Activated CD8-positive, alpha-beta memory T cell treated with anti-CD3 and anti-CD28 coated beads for 4 hours (primary cell): Measurements from ENCODE around the gene GLI3.

Experiments used
- DNase-seq, 2 donors: peaks; one replicate each; pipeline ENCODE4 v3.0.0-alpha.2; 2020; ENCODE audit warnings: low read depth in 2 of 2

GLI3 gene

DNA sequence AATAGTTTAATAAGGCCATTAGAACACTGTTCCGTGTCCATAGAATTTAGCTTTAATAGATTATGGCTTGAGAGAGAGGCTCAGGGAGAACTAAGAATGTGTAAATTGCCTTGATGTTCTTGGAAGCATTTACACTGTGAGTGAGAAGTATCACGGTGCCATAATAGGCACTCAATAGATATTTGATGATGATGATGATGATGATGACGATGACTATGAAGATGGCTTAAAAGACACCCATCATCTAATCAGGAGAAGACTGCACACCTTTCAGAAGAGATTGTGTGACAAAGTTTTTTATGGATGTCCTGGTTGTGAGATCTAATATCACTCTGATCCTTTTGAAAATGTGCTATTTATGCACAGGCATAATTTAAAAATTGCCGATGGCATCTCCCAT, 264.2 kb downstream of the GLI3 start:
- DNase-seq, result no peak

DNA sequence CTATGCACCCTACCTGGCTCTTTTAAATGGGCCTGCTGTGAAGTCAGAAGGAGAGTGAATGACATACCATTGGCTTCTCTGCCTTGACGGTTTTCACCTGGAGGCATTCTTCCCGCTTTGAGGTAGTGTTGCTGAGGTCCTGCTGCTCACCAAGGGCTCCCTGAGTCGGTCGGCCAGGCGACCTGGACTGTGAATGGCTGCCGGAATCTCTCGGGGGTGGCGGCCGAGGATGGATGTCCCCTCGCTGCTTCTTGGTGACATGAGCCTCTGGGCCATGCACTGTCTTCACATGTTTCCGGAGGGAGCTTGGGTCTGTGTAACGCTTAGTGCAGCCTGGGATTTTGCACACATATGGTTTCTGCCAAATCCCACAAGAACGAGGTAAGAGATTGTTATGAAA, 264.7 kb downstream of the GLI3 start:
- no peak for DNase-seq

DNA sequence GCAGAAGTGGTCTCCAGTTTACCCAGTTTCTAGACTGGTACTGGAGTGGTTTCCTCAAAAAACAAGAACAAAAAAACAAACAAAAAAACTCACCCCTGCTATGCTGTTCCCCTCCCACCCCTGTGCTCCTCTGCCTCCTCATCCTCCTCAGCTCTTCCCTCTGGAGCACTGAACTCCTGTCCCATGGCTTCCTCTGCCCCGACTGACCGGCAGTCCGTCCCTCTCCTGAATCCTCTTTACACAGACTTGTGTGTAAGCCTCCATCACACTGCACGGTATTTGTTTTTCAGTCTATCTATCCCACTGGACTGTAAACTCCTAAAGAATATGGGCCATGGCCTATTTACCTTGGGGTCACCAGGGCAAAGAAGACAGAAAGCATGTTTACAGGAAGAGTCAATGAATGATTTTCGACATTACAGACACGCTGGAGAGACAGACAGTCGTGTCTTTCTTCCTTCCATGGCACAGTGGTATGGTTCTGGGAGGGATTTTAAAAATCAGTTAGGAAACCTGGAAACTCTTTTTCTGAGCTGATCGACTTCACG, 265.3 kb downstream of the GLI3 start:
- no peak for DNase-seq

DNA sequence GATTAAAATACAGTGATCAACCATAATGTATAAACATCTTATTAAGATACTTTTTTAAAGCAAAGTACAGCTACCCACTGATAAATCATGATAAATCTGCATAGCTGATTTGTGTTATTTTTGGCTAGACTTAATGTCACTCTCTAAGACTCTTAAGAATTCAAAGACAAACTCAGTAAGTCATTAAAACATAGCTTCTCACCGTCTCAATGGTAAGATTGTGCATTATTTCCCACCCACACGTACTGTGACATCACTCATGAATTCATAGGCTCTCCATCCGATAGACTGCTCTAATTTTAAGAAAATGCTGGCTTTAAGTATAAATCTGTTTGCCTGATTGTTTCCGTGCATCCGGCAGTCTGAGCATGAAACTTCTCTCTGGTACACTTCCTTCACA, 266.1 kb downstream of the GLI3 start:
- no peak for DNase-seq

DNA sequence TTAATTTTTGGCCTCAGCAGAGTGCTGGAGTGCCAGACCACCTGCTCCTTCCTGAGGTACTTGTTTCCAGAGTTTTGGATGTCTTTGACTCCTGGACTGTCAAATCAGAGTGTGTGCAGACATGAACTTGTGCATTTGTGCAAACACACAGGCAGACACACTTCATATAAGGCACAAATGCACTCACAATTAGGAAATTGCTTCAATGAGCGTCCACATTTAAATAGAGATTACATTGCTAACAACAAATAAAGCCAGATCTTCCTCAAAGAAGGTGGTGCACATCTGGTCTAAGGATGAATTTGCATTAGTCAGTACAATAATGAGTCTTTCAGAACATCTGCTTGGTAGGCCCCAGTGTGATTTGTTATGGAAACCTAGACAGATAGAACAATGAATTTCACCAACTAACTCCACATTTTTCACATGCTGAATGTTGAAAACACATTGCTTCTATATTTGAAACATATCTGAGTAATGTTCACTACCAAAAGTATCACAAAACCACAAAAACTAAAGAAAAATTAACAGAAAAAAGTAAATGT, 267.4 kb downstream of the GLI3 start:
- no peak for DNase-seq

DNA sequence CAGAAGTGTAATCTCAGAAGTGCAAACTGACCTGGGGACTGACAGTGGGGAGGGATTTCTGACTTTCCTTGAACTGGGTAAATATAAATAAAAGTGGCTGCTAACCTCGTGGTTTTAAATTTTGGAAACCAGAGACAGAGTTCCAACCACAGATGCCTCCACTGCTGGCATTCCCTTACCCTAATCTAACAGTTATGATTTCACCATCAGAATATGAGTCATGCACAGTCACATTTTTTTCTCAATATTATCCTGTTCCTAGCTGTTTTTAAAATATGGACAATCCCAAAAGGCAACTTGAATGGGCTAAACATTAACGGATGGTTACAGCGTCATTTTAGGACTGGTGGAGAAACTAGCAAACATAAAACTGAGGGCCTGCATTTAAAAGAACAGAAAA, 269.9 kb downstream of the GLI3 start:
- DNase-seq, result no peak

DNA sequence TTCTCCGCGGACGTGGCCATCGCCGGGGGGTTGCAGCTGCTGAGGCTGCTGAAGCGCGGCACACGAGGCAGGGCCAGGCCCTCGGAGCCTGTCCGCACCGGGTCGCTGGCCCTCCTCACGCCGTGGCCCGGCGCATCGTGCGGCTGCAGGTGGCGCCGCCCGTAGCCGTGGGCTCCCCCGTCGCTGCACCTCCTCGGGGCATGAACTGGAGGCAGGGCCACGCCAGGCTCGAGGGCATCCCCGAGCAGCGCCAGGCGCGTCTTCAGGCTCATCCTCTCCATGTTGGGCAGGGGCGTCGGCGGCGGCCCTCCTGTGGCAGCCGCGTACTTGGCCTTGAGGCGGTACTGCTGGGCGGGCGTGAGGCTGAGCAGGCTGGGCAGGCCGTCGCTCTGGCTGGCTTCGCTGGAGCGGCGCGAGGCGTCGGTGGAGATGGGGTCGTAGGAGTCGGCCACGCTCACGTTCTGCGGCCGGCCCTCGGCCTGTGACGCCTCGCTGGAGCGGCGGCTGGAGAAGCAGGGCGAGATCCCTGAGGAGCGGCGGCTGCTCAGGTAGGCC, 271.0 kb downstream of the GLI3 start:
- no peak for DNase-seq

DNA sequence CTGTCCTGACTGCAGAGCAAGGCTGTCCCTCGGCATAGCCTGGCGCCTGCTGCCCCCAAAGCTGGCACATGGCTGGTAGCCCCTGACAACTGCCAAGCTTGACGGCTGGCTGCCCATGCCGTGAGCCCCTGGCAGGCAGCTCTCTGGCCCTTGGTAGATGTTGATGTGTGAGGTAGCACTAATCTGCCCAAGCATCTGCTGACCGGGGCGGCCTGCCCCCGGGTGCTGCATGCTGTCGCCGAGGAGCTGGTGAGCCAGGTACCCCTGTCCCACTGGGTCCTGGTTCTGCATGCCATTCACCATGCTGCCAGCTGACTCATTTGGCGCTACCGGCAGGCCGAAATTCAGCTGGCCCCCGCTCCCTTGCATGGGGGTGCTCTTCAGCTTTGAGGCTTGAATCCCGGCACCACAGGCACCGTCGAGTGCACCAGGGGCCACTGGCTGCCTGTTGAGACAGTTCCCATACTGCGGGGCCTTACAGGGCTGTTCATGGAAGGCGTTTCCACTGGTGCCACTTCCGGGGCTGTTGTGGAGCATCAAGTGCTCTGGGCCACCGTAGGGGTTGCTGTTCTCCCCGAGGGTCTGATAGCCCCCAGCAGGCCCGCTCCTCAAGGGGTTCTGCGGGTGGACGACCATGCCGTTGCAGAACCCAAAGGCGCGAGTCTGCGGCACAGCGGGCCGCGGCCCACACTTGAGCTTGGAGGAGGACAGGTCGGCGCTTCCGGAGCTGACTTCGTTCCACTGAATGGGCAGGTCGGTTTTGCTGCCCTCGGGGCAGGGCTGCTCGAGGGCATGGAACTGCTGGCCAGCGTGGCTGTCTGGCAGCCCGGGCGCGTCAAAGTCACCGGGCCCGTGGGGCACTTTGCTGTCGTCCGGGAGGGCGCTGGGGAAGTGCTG, 271.9 kb downstream of the GLI3 start:
- DNase-seq, result no peak

DNA sequence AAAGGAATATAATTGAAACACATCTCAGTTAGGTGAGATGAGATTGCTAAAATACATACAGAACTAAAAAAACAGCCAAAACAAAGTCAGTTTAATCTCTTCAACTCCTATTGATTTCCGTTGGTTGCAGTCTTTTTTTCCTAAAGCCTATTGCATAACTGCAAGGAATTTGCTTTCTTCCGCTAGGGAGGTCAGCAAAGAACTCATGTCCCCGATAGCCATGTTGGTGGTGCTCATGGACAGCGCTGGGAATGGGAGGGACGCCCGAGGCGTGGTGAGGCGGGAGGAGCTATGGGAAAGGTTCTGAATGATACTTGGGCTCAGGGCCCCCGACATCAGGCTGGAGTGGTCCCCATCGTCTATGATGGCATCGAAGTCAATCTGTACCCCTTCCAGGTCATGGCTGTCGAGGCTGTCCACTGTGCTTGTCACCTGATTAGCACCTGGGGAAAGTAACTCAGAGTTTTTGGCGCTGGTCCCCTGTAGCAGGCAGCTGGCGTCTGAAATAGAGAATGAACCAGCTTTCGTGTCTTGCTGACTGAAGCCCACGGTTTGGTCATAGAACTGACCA, 272.7 kb downstream of the GLI3 start:
- DNase-seq, result no peak

DNA sequence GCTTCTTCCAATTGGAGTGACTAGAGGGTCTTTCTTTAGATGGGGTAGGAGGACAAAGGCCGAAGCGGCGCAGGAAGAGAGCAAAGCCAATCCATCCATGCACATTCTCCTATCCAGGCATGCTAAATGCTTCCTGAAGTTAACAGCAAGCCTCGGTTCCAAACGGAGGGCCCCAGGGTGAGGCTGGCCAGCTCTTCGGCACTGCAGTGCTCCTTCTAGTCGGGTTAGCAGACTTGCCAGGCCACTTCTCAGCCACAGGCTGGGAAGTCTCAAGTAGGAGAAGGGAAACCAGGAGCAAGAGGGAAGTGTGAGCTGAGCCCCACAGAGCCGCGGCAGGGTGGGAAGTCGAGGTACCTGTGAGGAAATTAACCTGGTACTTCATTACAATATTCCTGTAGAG, 280.3 kb downstream of the GLI3 start:
- no peak for DNase-seq

DNA sequence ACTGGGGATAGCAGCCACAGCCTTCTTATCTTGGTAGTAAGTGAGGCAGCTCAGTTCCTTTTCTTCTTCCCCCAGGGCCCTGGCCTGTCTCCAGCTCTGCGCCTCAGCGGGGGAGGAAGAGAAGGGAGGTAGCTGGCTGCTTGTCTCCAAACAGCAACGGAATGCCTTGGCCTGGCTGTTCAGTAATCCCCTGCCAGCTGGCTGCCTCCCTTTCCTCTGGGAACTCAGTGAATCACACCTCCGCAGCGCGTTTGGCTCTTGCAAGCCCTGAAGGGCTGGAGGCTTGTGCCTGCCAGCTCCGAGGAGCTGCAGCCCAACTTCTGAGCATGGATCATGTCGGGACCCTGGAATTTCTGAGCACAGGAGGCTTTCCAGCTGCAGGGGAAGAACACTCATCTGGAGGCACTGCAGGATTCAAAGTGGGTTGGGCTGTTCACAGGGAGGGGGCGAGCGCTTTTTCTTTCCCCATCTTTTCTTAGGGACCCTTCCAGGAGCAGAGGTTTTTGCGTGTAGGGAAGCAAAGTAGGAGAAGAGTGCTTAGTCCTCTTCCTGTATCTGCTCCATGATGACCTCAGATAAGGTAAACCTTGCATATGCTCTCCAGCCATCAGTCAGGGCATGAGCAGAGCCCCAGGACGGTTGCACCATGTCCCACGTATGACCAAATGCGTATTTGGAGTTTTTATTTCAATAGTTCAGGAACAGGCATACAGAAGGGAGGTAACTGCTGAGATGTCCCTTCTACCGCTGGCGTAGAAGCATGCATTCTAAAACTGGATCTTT, 280.9 kb downstream of the GLI3 start:
- no peak for DNase-seq

DNA sequence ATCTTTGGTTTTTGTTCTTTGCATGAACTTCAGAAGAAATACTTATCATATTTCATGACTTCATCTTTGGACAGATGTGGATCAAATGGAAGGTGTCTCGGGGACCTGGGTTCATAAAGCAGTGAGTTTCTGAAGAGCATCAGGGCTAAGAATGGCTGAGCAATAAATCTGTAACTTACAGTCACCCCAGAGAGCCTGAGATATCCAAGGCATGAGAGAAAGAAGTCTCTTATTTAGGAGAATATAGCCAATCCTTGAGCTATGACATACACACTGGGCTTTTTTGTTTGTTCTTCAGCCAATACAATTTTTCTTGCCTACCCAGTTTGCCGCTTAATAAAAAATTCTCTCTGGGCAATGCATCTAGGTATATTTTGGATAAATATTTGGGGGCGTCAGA, 281.6 kb downstream of the GLI3 start:
- DNase-seq, result no peak

DNA sequence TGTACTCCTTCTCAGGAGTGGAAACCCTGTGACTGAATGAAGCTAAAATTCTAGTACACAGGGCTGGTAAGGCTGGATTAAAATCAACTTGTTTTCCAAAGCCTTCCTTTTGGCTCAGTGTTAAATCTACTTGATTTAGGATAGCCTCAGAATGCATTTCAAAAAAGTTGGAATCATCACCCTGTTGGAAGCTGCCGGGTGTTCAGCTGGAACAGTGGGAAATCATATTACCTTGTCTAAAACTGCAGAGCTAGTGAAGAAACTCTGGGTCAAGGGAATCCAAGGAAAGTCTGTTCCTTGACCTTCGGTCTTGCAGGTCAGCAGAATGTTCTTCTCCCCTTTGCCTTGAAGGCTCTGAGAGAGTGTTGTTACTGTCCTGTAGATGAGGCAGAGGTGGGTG, 282.0 kb downstream of the GLI3 start:
- DNase-seq, result no peak

DNA sequence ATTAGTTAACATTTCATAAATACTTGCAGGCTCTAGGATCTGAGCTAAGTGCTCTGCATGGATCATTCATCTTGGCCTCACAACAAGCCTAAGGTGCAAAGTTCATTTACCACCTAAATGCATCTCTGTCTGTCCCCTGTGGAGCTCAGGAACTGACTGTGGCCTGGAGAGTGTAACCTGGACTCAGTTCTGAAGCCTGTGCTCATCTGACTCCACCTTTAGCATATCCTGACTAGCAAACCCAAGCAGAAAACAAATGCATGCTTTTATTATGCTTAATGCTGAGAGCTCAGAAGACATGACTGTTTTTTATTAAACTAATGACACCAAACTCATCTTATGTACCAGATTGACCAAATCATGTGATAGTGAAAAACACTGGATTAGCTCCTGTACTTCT, 288.5 kb downstream of the GLI3 start:
- DNase-seq, result no peak

DNA sequence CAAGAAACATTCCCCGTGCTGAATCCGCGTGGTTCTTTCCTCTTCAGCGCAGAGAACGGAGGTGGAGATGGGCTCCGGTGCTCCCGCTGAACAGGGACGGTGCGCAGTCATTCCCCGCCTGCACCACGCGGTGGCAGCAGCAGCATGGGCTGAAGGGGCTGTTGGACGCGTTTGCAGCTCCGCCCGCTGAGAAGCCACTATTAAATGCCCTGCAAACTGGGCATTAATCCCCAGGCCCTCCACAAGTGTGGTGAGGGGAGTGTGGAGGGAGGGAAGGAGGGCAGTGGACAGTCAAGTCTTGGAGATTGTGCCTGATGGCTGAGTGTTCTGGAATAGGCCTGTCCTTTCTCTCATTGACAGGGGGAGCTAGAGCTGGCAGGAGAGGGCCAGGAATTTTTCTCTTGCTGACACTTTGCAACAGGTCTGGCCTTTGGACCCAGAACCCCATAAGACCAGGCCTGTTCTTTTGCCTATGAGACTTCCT, 293.9 kb downstream of the GLI3 start:
- peak; percentile 10 to 40 for DNase-seq

DNA sequence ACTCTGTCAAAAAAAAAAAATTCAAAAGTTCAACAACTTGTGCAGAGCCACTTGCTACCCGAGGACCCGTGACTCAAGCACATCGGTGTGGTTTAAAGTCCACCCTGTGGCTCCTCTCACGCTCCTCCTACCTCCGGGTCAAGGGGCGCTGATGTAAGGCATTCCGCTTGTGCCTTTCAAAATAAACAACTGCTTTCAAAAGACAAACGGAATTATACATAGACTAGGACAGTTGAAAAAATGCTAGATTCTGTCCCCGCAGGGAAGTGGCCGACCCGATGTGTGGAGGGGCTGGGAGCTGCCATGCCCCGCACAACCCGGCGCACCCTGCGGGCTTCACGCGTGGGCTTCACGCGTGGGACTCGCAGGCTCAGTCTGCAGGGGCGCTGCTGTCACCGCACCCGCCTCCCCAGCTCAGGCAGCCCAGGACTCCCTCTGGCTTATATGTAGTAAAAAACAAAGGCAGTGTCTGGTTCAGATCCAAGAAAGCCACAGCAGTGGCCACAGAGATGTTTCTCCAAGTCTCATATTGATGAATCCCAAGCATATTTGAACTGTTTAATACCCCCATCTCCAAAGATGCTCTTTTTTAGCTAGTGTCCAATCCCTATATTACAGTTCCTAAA, 294.4 kb downstream of the GLI3 start:
- DNase-seq, result no peak

DNA sequence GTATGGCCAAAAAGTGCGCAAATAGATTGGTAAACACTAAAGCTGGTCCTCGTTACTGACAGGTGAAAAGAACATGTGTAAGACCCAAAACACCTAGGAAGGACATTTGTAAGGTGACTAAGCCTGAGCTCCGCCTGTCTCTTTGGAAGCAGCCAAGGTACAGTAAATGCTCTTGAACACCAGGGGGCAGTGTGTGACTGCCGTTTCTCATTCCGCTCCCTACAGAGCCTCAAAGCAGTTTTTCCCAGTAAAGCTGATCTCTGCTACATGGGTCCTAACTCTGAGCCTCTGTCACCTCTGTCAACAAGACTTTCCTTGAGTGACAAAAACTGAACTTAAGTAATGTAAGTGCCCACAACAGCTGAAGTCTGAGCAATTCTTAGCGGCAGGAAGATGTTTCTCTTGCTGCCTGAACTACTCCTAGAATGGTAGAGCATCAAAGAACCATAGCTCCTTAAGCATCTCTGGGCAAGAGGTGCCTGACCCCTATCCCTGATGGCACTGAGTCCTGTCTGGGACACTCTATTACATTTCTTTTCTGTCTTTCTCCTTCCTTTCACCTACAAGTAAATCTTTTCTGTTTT, 296.2 kb downstream of the GLI3 start:
- peak; percentile 7 to 10 for DNase-seq

DNA sequence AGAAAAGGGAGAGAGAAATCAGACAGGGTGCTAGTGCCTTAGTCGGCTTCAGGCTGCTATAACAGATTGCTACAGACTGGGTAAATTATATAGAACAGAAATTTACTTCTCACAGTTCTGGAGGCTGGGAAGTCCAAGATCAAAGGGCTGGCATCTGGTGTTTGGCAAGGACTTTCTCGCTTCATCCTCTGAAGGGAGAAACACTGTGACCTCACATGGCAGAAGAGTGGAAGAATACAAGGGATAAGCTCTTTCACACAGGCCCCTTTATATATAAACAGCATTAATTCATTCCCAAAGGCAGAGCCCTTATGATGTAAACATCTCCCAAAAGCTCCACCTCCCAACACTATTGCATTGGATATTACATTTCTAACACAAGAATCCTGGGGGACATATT, 298.6 kb downstream of the GLI3 start:
- DNase-seq, result no peak

DNA sequence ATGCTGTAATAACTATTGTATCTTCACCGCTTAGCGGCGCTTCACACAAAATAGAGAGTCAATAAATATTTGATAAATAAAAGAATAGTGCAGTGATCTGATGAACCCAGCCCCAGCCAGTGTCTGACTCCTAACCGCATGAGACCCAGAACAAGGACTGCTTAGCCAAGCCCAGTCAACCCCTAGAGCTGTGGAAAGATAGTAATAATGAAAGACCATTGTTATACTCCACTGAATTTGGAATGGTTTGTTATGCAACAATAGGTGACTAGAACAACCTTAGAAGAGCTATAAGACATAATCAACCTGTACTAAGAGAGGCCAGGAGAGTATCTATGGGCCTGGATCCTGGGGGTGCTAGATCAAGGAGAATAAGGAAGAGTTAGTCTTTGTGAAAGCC, 303.6 kb downstream of the GLI3 start:
- no peak for DNase-seq

DNA sequence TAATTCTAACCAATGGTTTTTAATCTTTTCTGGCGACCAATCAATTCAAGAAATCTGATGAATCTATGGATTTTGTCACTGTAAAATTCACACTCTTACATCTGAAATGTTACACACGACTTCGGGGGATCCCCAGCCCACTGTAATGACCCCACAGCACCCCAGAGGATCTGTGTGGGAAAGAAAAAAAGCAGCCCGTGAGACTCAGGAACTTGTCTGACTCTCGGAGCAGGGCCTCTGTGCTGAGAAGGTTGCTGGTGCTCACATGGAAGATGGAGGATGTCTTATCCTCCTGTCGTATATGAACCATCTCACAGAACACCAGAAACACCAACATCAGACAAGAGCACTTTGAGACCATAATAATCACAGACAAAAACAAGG, 305.8 kb downstream of the GLI3 start:
- DNase-seq, result no peak
